Stomach (tissue), 9 donors: ENCODE data around the gene FAM98B. TPM values are rescaled to one million over a fixed set of nuclear protein-coding genes. Genes with fewer than 3 reads are reported as not detected.
A peak's percentile ranks its signal among the peaks of the same experiment; 100 is the strongest.

Experiments used
- DNase-seq, 2 donors: peaks; one replicate each; pipeline versions ENCODE4 v3.0.0 to v3.0.0-alpha.2; 2013 to 2019
- H3K27ac ChIP-seq, 5 donors: fragments of 200-600 bp in 4 of 5; sonication (generic) in 4 of 5; one replicate each; pipeline ENCODE4 v1.5.1; 2013 to 2019; ENCODE audit warnings: mild to moderate bottlenecking in 1 of 5, moderate library complexity in 1 of 5
- H3K27me3 ChIP-seq, 3 donors: fragments of 200-600 bp; sonication (generic); one replicate each; pipeline ENCODE4 v1.5.1; 2017 to 2019; ENCODE audit warnings: mixed run types in 1 of 3
- H3K36me3 ChIP-seq, 4 donors: fragments of 200-600 bp; sonication (generic); 1 replicate in 3 of 4; 2 replicates in 1 of 4; pipeline ENCODE4 v1.5.1; 2016 to 2019
- H3K4me1 ChIP-seq, 4 donors: fragments of 200-600 bp; sonication (generic); one replicate each; pipeline ENCODE4 v1.5.1; 2016 to 2019
- H3K4me3 ChIP-seq, 4 donors: fragments of 200-600 bp; sonication (generic) in 3 of 4; one replicate each; pipeline ENCODE4 v1.5.1; 2016 to 2019; ENCODE audit warnings: mild to moderate bottlenecking in 1 of 4
- H3K9me3 ChIP-seq, 4 donors: fragments of 200-600 bp; sonication (generic); one replicate each; pipeline ENCODE4 v1.5.1; 2016 to 2019
- CTCF ChIP-seq, 7 experiments: fragments of 450-650 bp in 4 of 7; fragments of 200-600 bp in 3 of 7; sonication (generic) in 3 of 7; IDR thresholded peaks; one replicate each; pipeline ENCODE4 v1.5.1; 2016 to 2019; ENCODE audit warnings: antibody characterized with exemption in 7 of 7, control low read depth in 2 of 7, mild to moderate bottlenecking in 1 of 7
- EP300 ChIP-seq: sonication (generic); formaldehyde crosslinking; IDR thresholded peaks from one replicate; pipeline ENCODE4 v1.6.1; 2017; ENCODE audit warnings: antibody characterized with exemption
- POLR2A ChIP-seq, 4 donors: fragments of 450-650 bp; IDR thresholded peaks; one replicate each; pipeline ENCODE4 v1.6.1; 2016; ENCODE audit warnings: antibody characterized with exemption in 4 of 4, control low read depth in 2 of 4, mild to moderate bottlenecking in 1 of 4, moderate library complexity in 1 of 4
- POLR2AphosphoS5 ChIP-seq, 3 donors: sonication (generic); formaldehyde crosslinking; IDR thresholded peaks; one replicate each; pipeline ENCODE4 v1.6.1; 2016; ENCODE audit warnings: antibody characterized with exemption in 3 of 3
- WGBS, 5 donors: extraction: QIAGEN DNeasy Blood & Tissue Kit in 3 of 5; methylation state at CpG; one replicate each; pipeline versions ENCODE4 v1.1.5 to v1.1.7; 2013 to 2018; 5-methylcytosine and 5-hydroxymethylcytosine counted together
- intact Hi-C: fragments of 100-400 bp; cut with DNase I; formaldehyde crosslinking; loops from one replicate; pipeline ENCODE4 v1.15.1; 2023; ENCODE audit warnings: low total_unique reads
- polyA plus RNA-seq, 3 donors: library from polyadenylated mRNA; stranded (reverse); fragments of 200-250 nt; gene quantifications; one replicate each; pipeline ENCODE4 v1.2.3, GENCODE V29; 2013
- total RNA-seq, 5 donors: library from RNA; depleted of rRNA; stranded (reverse); fragments of >200 nt; gene quantifications; one replicate each; pipeline versions ENCODE4 v1.1.0 to v1.2.3, GENCODE V29; 2014 to 2016
- donor health status: healthy with polysubstance abuse.
- donor health status: Bipolar disorder and iron deficiency.
- donor health status: healthy.

Gene FAM98B
- total and polyA plus RNA-seq, 8 donors, result 1.7 to 61.3 (median 8.7) TPM

- Histone ChIP-seq H3K36me3 (no peaks in the 10 kb centered on the region), H3K9me3 (no peaks in the 10 kb centered on the region), H3K27ac (peak overlapping the region; percentile 91 to 97 (median 93)), H3K4me1 (peaks cover 7 to 34% (median 18%) of the 10 kb centered on the region in 4 donors), H3K27me3 (no peaks in the 10 kb centered on the region), H3K4me3 (peak overlapping the region; percentile 60 to 91 (median 86))
- TF ChIP-seq EP300 (no peak), CTCF (IDR thresholded peaks at IDR 0.05) (no peak), POLR2AphosphoS5 (IDR thresholded peaks at IDR 0.05) (no peak), POLR2A (IDR thresholded peaks at IDR 0.05) (no peak)
- peak in 1 of 2 donors; percentile 48 for DNase-seq
- intact Hi-C loops, result no loop called here
- 0 to 1% (median 0%) methylated on average over 12 of the region's 12 CpGs for WGBS, 5 donors
Measured at GRCh38 chr15:38454696-38455090, 766 bp downstream of the FAM98B start.

DNA sequence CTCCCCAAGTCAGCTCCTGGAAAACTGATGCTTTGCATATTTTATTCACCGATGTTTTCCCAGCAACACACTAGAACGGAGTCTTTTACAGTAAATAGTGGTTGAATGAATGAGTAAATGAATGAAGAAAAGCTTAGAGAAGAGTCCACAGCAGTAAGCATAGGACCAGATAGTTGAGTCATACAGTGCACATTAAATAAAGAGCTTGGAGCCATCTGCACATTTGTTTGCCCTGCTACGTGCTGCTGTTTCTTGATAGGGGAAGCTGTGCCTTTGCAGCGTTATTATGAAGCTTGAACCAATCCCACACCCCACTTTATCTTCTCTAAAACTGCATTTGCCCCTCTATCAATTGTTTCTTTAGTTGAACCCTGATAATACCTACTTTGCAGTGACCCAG, 1.2 kb downstream of the FAM98B start:
- H3K9me3 ChIP-seq, result no peaks in the 10 kb centered on the region
- H3K36me3 ChIP-seq, result no peaks in the 10 kb centered on the region
- 3 to 4% (median 4%) methylated on average over 4 of the region's 4 CpGs for WGBS, 5 donors
- DNase-seq, result peak in 1 of 2 donors; percentile 18
- H3K27me3 ChIP-seq, result no peaks in the 10 kb centered on the region
- intact Hi-C loops, result no loop called here
- peaks cover 7 to 34% (median 20%) of the 10 kb centered on the region in 4 donors for H3K4me1 ChIP-seq
- peak overlapping the region; percentile 60 to 91 (median 86) for H3K4me3 ChIP-seq
- TF ChIP-seq CTCF (IDR thresholded peaks at IDR 0.05) (no peak), POLR2AphosphoS5 (IDR thresholded peaks at IDR 0.05) (no peak), EP300 (no peak), POLR2A (IDR thresholded peaks at IDR 0.05) (no peak)
- peak overlapping the region; percentile 91 to 97 (median 93) for H3K27ac ChIP-seq

GRCh38 chr15:38458646-38459045, 4.7 kb downstream of the FAM98B start:
- WGBS, 5 donors, result 95 to 99% (median 98%) methylated on average over 5 of the region's 5 CpGs
- TF ChIP-seq POLR2A (IDR thresholded peaks at IDR 0.05) (no peak), EP300 (no peak), POLR2AphosphoS5 (IDR thresholded peaks at IDR 0.05) (no peak), CTCF (IDR thresholded peaks at IDR 0.05) (no peak)
- Histone ChIP-seq H3K4me3 (no peak overlapping the region), H3K27ac (no peak overlapping the region), H3K4me1 (peaks cover 7 to 46% (median 25%) of the 10 kb centered on the region in 4 donors), H3K27me3 (no peaks in the 10 kb centered on the region), H3K36me3 (no peaks in the 10 kb centered on the region), H3K9me3 (no peaks in the 10 kb centered on the region)
- no peak for DNase-seq
- intact Hi-C loops, result no loop called here

DNA sequence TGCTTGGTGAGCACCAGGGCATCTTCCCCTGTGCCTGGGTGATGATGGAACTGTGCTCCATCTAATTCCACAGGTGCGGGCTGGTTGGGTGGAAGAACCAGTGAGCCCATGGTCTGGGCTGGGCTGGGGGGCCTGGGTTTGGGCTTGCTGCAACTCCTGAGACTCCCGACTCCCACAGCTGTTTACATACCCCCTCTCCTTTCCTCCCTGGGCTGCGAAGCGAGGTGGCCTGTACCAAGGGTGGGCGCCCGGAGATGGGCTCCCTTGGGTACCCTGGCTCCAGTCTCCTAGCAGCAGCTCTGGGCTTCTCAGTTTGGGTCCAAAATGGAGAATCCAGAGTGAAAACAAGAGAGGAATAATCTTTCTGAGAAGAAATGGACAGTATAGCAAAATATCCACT, 5.6 kb downstream of the FAM98B start:
- TF ChIP-seq CTCF (IDR thresholded peaks at IDR 0.05) (no peak), POLR2AphosphoS5 (IDR thresholded peaks at IDR 0.05) (no peak), POLR2A (IDR thresholded peaks at IDR 0.05) (no peak), EP300 (no peak)
- Histone ChIP-seq H3K4me1 (peaks cover 7 to 54% (median 29%) of the 10 kb centered on the region in 4 donors), H3K27me3 (no peaks in the 10 kb centered on the region), H3K36me3 (no peaks in the 10 kb centered on the region), H3K9me3 (no peaks in the 10 kb centered on the region), H3K4me3 (no peak overlapping the region), H3K27ac (no peak overlapping the region)
- intact Hi-C loops, result no loop called here
- WGBS, 5 donors, result 93 to 98% (median 95%) methylated on average over 5 to 6 of the region's 6 CpGs
- DNase-seq, result no peak
